ENCODE data around the gene DAPP1. TPM values are rescaled to one million over a fixed set of nuclear protein-coding genes. Genes with fewer than 3 reads are reported as not detected.

DAPP1 gene
- total RNA-seq, 1 donor from 2014 or later: 18.3 TPM

DNA sequence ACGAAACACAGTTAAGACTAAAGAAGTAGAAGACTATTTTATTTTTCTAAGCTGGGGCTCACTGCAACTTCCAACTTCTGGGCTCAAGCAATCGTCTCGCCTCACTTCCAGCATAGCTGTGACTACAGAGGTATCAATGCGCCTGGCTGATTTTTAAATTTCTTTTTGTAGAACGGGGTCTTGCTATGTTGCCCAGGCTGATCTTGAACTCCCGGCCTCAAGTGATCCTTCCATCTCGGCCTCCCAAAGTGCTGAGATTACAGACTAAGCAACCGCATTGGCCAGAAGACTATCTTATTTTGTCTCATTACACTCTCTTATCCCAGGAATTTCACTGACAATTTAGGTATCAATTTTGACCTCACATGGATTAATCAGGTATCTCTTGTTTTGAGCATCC lies 76.4 kb downstream of the DAPP1 start:
- peak overlapping the region; percentile 90 for H3K4me3 ChIP-seq (ENCODE audit: low read depth, low read length)
- TF ChIP-seq, protein P1, sequence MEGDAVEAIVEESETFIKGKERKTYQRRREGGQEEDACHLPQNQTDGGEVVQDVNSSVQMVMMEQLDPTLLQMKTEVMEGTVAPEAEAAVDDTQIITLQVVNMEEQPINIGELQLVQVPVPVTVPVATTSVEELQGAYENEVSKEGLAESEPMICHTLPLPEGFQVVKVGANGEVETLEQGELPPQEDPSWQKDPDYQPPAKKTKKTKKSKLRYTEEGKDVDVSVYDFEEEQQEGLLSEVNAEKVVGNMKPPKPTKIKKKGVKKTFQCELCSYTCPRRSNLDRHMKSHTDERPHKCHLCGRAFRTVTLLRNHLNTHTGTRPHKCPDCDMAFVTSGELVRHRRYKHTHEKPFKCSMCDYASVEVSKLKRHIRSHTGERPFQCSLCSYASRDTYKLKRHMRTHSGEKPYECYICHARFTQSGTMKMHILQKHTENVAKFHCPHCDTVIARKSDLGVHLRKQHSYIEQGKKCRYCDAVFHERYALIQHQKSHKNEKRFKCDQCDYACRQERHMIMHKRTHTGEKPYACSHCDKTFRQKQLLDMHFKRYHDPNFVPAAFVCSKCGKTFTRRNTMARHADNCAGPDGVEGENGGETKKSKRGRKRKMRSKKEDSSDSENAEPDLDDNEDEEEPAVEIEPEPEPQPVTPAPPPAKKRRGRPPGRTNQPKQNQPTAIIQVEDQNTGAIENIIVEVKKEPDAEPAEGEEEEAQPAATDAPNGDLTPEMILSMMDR (conservative IDR thresholded peaks at IDR 0.05; ENCODE audit: low read depth, low read length): no peak
- no peak for DNase-seq (ENCODE audit: low read depth)

DNA sequence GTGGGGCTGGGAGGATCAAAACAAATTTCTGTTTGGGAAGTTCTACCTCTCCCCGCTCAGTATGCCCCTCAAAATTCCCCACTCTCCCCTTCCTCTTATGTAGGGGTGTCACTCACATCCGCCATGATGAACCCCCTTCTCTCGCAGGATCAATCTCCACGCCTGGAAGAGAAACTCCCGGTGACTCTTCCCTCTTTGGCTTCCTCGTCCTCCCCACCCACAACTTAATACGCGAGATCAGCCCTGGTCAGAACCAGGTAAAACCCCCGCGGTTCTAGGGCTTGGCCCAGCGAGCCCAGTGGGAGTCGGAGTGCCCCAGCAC lies 77.2 kb downstream of the DAPP1 start:
- DNase-seq (ENCODE audit: low read depth): no peak
- TF ChIP-seq, protein P1 (conservative IDR thresholded peaks at IDR 0.05; ENCODE audit: low read depth, low read length): no peak
- H3K4me3 ChIP-seq (ENCODE audit: low read depth, low read length): peak overlapping the region; percentile 90

DNA sequence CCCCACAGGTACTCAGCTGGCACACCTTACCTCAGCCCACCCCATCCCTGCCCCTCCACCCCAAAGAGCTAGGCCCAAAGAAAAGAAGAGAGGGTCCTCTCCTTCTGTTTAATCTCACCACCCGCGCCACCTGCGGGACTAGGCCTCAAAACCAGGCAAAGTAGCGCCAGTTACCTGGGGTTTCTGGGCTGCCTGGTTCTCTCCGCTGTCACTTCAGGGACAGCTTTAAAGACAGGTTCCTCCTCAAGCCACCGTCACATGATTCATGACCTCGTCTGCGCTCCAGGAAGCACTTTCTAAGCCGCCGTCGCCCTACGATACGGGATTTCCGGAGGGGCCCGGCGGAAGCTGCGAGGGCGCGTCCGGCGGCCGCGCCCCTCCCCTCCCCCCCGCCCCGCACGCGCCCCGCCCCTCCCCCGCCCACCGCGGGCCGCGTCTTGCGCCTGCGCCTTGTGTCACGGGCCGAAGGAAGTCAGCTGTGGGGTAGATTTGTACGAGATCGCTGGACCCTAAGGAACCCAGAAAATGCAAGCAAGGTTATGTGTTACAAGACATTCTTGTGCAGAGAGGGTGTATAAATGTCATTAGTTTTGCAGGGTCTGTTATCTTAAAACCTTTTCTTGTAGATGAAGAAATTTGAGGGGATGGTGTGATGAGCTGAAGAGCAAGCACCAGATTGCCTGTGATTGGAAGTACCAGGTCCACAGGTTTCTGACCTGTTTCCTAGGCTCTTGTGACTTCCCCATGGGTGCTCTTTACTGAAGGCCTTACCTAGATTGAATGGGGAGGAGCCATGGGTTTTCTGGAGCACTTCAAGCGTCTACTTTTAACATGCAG lies 77.8 kb downstream of the DAPP1 start, which contains the start of gene LAMTOR3:
LAMTOR3 (minus strand) TSS at position 267 of the 837 bp plus-strand sequence. CDS start 464 bp downstream, outside the sequence.
- H3K4me3 ChIP-seq (ENCODE audit: low read depth, low read length): peak within 1 kb of the TSS; percentile 90
- TF ChIP-seq, protein P1 (conservative IDR thresholded peaks at IDR 0.05; ENCODE audit: low read depth, low read length): no peak
- peak; percentile 48 for DNase-seq (ENCODE audit: low read depth)

DNA sequence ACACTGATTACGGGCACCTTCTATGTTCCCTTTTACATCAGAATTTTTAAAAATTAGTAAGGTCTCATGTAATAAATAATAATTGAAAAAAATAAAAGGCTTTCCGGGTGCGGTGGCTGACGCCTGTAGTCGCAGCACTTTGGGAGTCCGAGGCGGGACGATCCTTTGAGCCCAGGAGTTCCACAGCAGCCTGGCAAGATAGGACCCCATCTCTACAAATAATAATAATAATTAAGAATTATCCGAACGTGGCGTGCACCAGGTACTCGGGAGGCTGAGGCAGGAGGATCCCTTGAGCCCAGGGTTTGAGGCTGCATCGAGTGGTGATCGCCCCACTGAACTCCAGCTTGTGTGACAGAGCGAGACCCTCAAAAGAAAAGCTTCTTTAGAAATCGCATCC lies 78.4 kb downstream of the DAPP1 start:
- no peak for DNase-seq (ENCODE audit: low read depth)
- peak overlapping the region; percentile 90 for H3K4me3 ChIP-seq (ENCODE audit: low read depth, low read length)
- TF ChIP-seq, protein P1 (conservative IDR thresholded peaks at IDR 0.05; ENCODE audit: low read depth, low read length): no peak

DNA sequence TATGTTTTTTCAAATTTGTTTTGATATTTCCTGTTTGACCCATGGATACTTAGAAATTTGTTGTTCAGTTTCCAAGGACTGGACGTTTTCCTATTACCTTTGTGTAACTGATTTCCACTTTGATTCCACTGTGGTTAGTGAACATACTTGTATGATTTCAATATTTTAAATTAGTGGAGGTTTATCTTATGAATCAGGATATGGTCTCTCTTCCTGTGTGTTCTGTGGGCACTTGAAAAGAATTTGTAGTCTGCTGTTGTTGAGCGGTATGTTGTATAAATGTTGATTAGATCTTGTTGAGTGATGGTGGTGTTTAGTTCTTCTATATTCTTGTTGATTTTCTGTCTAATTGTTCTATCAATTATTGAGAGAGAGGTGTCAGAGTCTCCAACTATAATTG lies 98.8 kb downstream of the DAPP1 start:
- TF ChIP-seq, protein P1 (conservative IDR thresholded peaks at IDR 0.05; ENCODE audit: low read depth, low read length): no peak
- DNase-seq (ENCODE audit: low read depth): no peak
- no peak overlapping the region for H3K4me3 ChIP-seq (ENCODE audit: low read depth, low read length)

DNA sequence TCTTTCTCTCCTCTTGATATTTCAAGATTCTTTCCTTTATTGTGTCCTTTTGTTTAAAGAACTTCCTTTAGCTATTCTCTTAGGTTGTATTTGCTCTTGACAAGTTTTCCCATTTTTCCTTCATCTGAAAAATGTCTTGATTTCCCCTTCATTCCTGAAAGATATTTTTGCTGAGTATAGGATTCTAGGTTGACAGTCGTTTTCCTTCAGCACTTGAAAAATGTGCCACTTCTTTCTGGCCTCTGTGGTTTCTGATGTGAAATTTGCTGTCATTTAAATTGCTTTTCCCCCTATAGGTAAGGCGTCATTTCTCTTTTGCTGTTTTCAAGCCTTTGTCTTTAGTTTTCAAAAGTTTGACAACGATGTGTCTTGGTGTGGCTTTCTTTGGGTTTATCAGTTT lies 100.9 kb downstream of the DAPP1 start:
- TF ChIP-seq, protein P1 (conservative IDR thresholded peaks at IDR 0.05; ENCODE audit: low read depth, low read length): no peak
- no peak overlapping the region for H3K4me3 ChIP-seq (ENCODE audit: low read depth, low read length)
- no peak for DNase-seq (ENCODE audit: low read depth)

DNA sequence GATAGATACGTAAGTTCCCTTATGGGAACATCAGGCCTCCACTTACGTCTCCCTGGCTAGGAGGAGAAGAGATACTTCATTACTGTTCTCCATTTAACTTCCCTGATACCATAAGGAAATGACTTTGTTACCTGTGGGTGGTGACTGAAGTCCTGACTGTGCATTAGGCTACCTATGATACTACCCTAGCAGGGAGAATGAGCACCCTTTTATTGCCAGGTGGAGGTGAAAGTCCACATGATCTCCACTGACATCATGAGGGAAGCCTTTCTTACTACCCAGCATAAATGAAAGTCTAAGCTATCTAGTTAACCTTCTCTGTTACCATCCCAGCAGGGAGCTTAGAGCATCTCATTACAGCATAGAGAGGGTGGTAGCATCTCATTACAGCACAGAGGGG lies 102.0 kb downstream of the DAPP1 start:
- H3K4me3 ChIP-seq (ENCODE audit: low read depth, low read length): no peak overlapping the region
- no peak for DNase-seq (ENCODE audit: low read depth)
- TF ChIP-seq, protein P1 (conservative IDR thresholded peaks at IDR 0.05; ENCODE audit: low read depth, low read length): no peak
